PC-3 (cell line): ENCODE measurements around the gene PNMA8A. TPM values are rescaled to one million over a fixed set of nuclear protein-coding genes. Genes with fewer than 3 reads are reported as not detected.

Experiments
- ATAC-seq: fragments of 200-7000 bp; cut with Tn5 transposase; 2 replicates; pipeline ENCODE4 v1.9.1; 2020; ENCODE audit warnings: mild to moderate bottlenecking, moderate library complexity
- BruUV-seq: library from RNA; stranded (reverse); fragments of 400-500 nt; replicated peaks from 2 replicates; lab custom pipeline; 2021; lab: Mats Ljungman, UMichigan
- CTCF ChIA-PET: fragments of 300-600 bp; sonication (Branson Sonifier 250); formaldehyde crosslinking; loops from one replicate; lab custom pipeline; 2022; ENCODE audit warnings: antibody characterized with exemption; lab: Charles Lee
- POLR2A ChIA-PET: fragments of 300-600 bp; sonication (Branson Sonifier 250); formaldehyde crosslinking; loops from one replicate; lab custom pipeline; 2022; ENCODE audit warnings: antibody characterized with exemption; ENCODE audit not compliant: unreplicated experiment; lab: Charles Lee
- DNase-seq: peaks from one replicate; pipeline ENCODE4 v3.0.0-alpha.2; 2015
- H2AFZ ChIP-seq: fragments of 300-600 bp; sonication (generic); 2 replicates; pipeline ENCODE4 v1.6.0; 2016; ENCODE audit warnings: antibody characterized with exemption, low read length
- H3F3A ChIP-seq: fragments of 300-600 bp; sonication (generic); one replicate; pipeline ENCODE4 v1.6.0; 2017; ENCODE audit warnings: antibody characterized with exemption, low read length, control low read depth, mild to moderate bottlenecking; ENCODE audit not compliant: unreplicated experiment
- H3K27ac ChIP-seq: fragments of 300-600 bp; sonication (generic); 2 replicates; pipeline ENCODE4 v1.5.1; 2016; ENCODE audit warnings: mild to moderate bottlenecking, low read length
- H3K27me3 ChIP-seq: fragments of 300-600 bp; sonication (generic); 2 replicates; pipeline ENCODE4 v1.6.1; 2016; ENCODE audit warnings: low read length, mixed read lengths
- H3K36me3 ChIP-seq: fragments of 300-600 bp; sonication (generic); 2 replicates; pipeline ENCODE4 v1.6.1; 2016; ENCODE audit warnings: low read depth, mixed run types, low read length, mixed read lengths
- H3K4me1 ChIP-seq: fragments of 300-600 bp; sonication (generic); 2 replicates; pipeline ENCODE4 v1.5.1; 2016; ENCODE audit warnings: low read length; ENCODE audit not compliant: insufficient read depth
- H3K4me2 ChIP-seq: fragments of 300-600 bp; sonication (generic); 2 replicates; pipeline ENCODE4 v1.6.0; 2016; ENCODE audit warnings: low read length
- H3K4me3 ChIP-seq: fragments of 300-600 bp; sonication (generic); 2 replicates; pipeline ENCODE4 v1.5.1; 2016; ENCODE audit warnings: mild to moderate bottlenecking, low read length, mixed read lengths
- H3K79me2 ChIP-seq: fragments of 300-600 bp; sonication (generic); 2 replicates; pipeline ENCODE4 v1.6.1; 2017; ENCODE audit warnings: low read length, mixed read lengths
- H3K9ac ChIP-seq: fragments of 300-600 bp; sonication (generic); 2 replicates; pipeline ENCODE4 v1.6.0; 2016; ENCODE audit warnings: mild to moderate bottlenecking, low read length
- H3K9me2 ChIP-seq: fragments of 300-600 bp; sonication (generic); replicated peaks from 2 replicates; pipeline ENCODE4 v1.6.1; 2016; ENCODE audit warnings: mixed run types, low read length, mixed read lengths
- H3K9me3 ChIP-seq: fragments of 300-600 bp; sonication (generic); 2 replicates; pipeline ENCODE4 v1.6.1; 2016; ENCODE audit warnings: low read length, mixed read lengths
- H4K20me1 ChIP-seq: fragments of 300-600 bp; sonication (generic); 2 replicates; pipeline ENCODE4 v1.6.1; 2016; ENCODE audit warnings: low read length, mixed read lengths
- EZH2 ChIP-seq: fragments of 300-600 bp; sonication (generic); IDR thresholded peaks from one replicate; pipeline ENCODE4 v1.6.1; 2017; ENCODE audit warnings: antibody characterized with exemption, mild to moderate bottlenecking, low read length; ENCODE audit not compliant: unreplicated experiment
- EZH2phosphoT487 ChIP-seq: fragments of 300-600 bp; sonication (generic); IDR thresholded peaks from 2 replicates; pipeline ENCODE4 v1.6.1; 2018; ENCODE audit warnings: mild to moderate bottlenecking, antibody characterized with exemption, low read length, borderline replicate concordance
- intact Hi-C: fragments of 100-400 bp; cut with micrococcal nuclease; formaldehyde crosslinking; loops from 2 replicates; pipeline ENCODE4 v1.9.0; 2023
- total RNA-seq: library from RNA; depleted of rRNA; stranded (reverse); fragments of >200 nt; gene quantifications from 2 replicates; pipeline ENCODE4 v1.2.3, GENCODE V29; 2014
- TF ChIP-seq, protein P1 (sequence below): fragments of 300-600 bp; sonication (generic); conservative IDR thresholded peaks from 2 replicates; pipeline ENCODE4 v1.5.1; 2017; ENCODE audit warnings: antibody characterized with exemption, low read depth, mild to moderate bottlenecking, low read length

PNMA8A gene
- total RNA-seq, 1 experiment from 2014 or later, result not detected

DNA sequence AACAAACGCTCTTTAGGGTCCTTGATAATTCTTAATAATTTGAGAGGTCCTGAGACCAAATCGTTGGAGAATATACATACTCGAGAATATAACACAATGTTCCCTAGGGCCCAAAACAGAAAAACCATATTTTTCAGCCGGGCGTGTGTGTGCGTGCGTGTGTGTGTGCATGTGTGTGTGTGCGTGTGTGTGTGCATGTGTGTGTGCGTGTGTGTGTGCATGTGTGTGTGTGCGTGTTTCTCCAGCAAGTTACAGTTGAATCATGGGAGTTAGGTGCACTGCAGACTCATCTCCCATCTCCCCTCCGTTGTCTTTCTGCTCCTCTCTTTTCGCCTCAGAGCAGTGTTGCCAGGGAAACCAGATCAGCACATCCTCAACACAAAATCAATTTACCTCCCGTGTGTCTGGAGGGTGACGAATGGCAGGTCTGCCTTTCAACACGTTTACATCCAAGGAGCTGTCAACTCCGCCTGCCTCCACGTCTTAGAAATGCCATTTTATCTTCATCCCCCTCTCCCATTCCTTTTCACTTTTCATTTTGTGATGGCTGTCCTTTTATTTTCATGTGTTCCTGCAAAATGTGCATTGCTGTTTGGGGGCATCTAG, 32.6 kb upstream of the PNMA8A start:
- no peak for DNase-seq
- H3K9me3 ChIP-seq, result no peaks in the 10 kb centered on the region

DNA sequence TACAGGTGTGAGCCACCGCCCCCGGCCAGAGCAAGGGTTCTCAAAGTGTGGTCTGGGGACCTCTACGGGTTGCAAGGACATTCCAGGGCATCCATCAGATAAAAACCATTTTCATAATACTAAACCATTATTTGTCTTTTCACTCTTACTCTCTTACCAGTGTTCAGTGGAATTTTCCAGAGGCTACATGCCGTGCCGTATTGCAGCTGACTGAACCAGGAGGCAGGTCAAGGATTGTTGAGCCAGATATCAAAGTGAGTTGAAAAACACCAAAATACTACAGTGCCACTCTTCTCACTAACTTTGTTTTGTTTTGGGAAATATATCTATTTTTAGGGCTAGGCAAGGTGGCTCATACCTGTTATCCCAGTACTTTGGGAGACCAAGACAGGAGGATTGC, 31.5 kb upstream of the PNMA8A start:
- no peaks in the 10 kb centered on the region for H3K27me3 ChIP-seq
- no peak overlapping the region for H3K9ac ChIP-seq
- DNase-seq (no peak), ATAC-seq (no peak)
- H3F3A ChIP-seq, result no peaks in the 10 kb centered on the region
- no peaks in the 10 kb centered on the region for H3K9me2 ChIP-seq
- no TSS peak for BruUV-seq
- no peaks in the 10 kb centered on the region for H3K79me2 ChIP-seq
- H2AFZ ChIP-seq, result no peak overlapping the region
- no peak for TF ChIP-seq EZH2phosphoT487
- TF ChIP-seq EZH2, result no peak
- TF ChIP-seq, protein P1, sequence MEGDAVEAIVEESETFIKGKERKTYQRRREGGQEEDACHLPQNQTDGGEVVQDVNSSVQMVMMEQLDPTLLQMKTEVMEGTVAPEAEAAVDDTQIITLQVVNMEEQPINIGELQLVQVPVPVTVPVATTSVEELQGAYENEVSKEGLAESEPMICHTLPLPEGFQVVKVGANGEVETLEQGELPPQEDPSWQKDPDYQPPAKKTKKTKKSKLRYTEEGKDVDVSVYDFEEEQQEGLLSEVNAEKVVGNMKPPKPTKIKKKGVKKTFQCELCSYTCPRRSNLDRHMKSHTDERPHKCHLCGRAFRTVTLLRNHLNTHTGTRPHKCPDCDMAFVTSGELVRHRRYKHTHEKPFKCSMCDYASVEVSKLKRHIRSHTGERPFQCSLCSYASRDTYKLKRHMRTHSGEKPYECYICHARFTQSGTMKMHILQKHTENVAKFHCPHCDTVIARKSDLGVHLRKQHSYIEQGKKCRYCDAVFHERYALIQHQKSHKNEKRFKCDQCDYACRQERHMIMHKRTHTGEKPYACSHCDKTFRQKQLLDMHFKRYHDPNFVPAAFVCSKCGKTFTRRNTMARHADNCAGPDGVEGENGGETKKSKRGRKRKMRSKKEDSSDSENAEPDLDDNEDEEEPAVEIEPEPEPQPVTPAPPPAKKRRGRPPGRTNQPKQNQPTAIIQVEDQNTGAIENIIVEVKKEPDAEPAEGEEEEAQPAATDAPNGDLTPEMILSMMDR, result no peak
- no peaks in the 10 kb centered on the region for H3K9me3 ChIP-seq
- ChIA-PET POLR2A (no interaction called here), CTCF (no interaction called here)
- no peaks in the 10 kb centered on the region for H3K36me3 ChIP-seq
- H3K27ac ChIP-seq, result no peak overlapping the region
- H3K4me1 ChIP-seq, result no peaks in the 10 kb centered on the region
- intact Hi-C loops, result no loop called here
- no peak overlapping the region for H3K4me2 ChIP-seq
- H4K20me1 ChIP-seq, result no peaks in the 10 kb centered on the region
- H3K4me3 ChIP-seq, result no peak overlapping the region

More for the DNA sequence above, 32.6 kb upstream of the PNMA8A start:
- Histone ChIP-seq H3K36me3 (no peaks in the 10 kb centered on the region), H3K4me3 (no peak overlapping the region), H3K9me2 (no peaks in the 10 kb centered on the region), H3K79me2 (no peaks in the 10 kb centered on the region), H3K27me3 (no peaks in the 10 kb centered on the region), H3K9ac (no peak overlapping the region), H2AFZ (no peak overlapping the region), H4K20me1 (no peaks in the 10 kb centered on the region), H3F3A (no peaks in the 10 kb centered on the region), H3K27ac (no peak overlapping the region), H3K4me1 (no peaks in the 10 kb centered on the region), H3K4me2 (no peak overlapping the region)
- no TSS peak for BruUV-seq
- ChIA-PET POLR2A (no interaction called here), CTCF (no interaction called here)
- intact Hi-C loops, result no loop called here
- TF ChIP-seq, protein P1, result no peak
- TF ChIP-seq EZH2phosphoT487, result no peak
- no peak for TF ChIP-seq EZH2
- ATAC-seq, result no peak

DNA sequence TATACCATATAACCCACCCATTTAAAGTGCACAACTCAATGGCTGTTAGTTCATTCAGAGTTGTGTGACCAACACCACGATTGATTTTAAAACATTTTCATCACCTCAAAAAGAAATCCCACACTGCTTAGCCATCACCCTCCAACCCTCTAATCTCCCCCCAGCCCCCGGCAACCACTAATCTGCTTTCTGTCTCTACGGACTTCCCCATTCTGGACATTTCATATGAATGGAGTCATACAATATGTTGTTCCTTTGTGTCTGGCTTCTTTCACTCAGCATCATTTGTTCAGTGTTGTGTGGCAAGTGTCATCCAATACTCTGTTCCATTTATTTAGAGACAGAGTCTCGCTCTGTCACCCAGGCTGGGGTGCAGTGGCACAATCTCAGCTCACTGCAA, 28.3 kb upstream of the PNMA8A start:
- BruUV-seq, result no TSS peak
- H3K4me3 ChIP-seq, result no peak overlapping the region
- no peak for ATAC-seq
- TF ChIP-seq EZH2 (no peak), EZH2phosphoT487 (no peak)
- TF ChIP-seq, protein P1, result no peak
- POLR2A ChIA-PET, result no interaction called here
- H3K9me2 ChIP-seq, result no peaks in the 10 kb centered on the region
- intact Hi-C loops, result no loop called here
- no peaks in the 10 kb centered on the region for H3K27me3 ChIP-seq
- no peaks in the 10 kb centered on the region for H3F3A ChIP-seq
- H2AFZ ChIP-seq, result no peak overlapping the region
- H3K79me2 ChIP-seq, result no peaks in the 10 kb centered on the region
- CTCF ChIA-PET, result no interaction called here
- DNase-seq, result no peak
- no peaks in the 10 kb centered on the region for H4K20me1 ChIP-seq
- H3K9ac ChIP-seq, result no peak overlapping the region
- no peak overlapping the region for H3K4me2 ChIP-seq
- H3K36me3 ChIP-seq, result no peaks in the 10 kb centered on the region
- no peak overlapping the region for H3K27ac ChIP-seq
- no peaks in the 10 kb centered on the region for H3K9me3 ChIP-seq
- no peaks in the 10 kb centered on the region for H3K4me1 ChIP-seq
